ENCODE results near the gene GRHPR.

The GRHPR gene

DNA sequence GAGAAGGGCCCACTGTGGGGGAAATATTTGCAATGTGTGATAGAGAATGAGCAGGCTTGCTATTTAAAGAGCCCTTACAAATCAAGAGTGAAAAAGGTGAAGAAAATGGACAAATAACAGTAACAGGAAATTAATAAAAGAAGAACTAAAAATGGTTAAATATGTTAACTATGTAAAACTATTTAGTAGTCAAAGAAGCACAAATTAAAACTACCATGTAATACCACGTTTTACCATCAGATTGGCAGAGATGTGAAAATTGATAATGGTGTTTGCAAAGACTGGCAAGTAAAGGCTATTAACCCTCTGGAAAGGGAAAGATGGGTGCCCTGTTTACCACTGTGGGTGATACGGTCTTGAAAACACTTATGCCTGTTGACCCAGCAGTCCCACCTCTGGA is 23.2 kb upstream of the GRHPR start:
- FAIRE-seq = no peak

- no peak for FAIRE-seq
Measured at GRCh38 chr9:37404590-37404989, 17.9 kb upstream of the GRHPR start.

DNA sequence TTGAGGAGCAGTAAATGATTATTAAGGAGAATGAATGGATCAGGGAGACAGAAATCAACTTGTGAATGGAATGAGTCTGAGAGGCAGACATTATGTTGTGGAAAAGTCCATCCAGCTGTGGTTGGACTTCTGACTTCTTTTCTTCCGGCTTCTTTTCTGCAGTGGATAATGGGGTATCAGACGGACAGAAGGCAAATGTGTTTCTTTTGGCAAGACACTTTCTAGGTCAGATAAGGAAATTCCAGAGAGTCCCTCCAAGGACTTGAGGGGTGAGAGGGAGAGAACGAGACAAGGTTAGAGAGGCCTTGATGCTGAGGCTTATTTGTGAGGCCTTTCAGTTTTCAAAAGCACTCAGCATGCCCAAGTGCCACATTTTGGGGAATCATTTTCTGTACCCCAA is 17.1 kb upstream of the GRHPR start:
- no peak for FAIRE-seq

GRCh38 chr9:37405764-37406380 is 16.6 kb upstream of the GRHPR start:
- FAIRE-seq = no peak

DNA sequence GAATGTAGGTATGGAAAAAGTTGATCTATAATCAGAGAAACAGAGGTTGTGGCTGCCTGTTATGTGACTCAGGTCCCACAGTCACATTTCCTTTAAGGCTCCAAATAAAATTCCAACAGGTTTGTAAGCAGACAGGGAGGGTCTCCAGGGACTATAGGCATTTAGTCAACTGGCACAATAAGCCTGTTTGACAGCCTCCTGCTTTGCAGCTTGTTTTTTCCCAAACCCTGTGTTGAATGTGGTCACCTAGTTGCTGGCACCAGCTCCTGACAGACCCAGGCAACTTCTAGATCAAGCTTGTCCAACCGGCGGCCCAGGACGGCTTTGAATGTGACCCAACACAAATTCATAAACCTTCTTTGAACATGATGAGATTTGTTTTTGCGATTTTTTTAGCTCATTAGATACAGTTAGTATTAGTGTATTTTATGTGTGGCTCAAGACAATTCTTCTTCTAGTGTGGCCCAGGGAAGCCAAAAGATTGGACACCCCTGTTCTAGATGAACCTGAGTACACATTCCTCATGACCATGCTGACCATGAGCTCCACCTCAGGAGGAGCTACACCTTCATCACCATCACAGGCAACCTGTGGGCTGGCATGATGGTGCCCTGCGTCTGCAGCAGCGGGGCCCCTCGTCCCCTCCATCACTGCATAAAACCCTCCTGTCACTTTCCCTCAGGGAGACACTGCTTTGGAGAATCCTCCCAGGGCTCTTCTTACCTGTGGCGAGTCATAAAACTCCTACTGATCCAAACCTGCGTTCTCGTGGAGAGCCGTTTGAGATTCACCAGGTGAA is 15.7 kb upstream of the GRHPR start:
- no peak for FAIRE-seq

DNA sequence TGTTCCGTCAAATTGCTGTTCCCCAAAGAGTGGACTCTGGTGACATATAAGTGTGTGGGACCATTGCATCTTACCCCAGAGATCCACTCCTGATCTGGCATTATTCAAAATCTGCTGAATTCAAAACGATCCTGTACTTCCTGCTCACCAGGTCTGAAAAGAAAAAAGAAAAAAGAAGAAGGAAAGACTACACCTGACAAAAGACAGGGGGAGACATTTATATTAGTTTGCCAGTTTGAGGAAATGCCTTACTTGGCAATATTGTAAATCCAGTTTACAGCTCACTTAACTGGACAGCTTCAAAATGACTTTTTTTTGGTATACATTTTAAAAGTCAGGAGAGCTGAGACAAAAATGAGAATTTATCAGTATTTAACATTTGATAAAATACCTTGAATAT is 15.0 kb upstream of the GRHPR start:
- no peak for FAIRE-seq

DNA sequence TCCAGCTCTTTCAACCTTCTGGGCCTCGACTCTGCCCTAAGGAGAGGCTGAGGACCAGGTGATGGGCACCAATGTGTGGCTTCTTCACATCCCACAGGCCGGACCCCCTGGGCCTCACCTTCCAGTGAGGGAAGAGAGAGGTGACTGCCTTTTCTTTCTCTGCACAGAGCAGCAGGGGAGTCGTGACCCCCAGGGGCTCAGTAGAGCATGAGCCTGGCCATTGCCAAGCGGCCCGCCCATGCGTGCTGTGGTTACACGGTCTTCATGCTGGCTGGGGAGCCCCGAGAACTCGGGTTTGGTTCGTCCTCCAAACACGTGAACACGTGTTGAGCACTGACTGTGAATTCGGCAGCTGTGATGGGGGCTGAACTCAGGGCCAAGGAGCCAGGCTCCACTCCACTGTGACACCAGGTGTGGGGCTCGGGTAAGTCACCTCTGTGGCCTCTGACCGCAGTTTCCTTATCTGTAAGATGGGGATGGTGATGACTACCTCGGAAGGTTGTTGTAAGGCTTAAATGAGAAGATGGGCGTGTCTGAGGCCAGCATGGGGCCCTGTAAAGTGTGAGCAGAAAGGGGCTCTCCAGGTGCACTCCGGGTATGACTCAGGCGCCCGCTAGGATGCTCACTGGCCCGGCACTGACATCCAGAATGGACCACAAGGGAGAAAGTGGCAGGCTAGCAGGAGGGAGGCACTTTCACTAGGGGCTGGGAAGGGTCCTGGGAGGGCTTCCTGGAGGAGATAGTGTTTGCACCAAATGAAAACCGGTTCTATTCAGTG is 13.4 kb upstream of the GRHPR start:
- FAIRE-seq = no peak

DNA sequence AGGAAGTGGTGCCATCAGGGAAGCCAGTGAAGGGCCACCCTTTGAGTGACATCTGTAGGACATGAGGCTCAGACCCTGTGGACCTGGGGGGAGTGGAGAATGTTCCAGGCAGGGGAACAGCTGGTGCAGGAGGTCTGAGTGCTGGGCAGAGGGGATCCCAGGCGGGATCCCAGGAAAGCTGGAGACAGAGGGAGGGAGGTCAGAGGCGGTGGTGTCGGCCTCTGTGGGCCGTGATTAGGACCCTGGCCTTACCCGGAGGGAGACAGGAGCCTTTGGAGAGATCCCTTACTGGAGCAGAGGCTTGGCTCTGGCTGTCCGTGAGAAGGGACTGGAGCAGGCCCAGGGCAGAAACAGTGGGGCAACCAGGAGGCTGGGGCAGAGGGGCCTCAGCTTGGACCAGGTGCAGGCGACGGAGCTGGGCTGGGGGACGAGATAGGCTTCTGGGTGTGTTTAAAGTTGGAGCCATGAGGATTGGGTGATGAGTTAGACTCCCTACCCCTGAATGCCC is 12.1 kb upstream of the GRHPR start:
- FAIRE-seq = no peak

DNA sequence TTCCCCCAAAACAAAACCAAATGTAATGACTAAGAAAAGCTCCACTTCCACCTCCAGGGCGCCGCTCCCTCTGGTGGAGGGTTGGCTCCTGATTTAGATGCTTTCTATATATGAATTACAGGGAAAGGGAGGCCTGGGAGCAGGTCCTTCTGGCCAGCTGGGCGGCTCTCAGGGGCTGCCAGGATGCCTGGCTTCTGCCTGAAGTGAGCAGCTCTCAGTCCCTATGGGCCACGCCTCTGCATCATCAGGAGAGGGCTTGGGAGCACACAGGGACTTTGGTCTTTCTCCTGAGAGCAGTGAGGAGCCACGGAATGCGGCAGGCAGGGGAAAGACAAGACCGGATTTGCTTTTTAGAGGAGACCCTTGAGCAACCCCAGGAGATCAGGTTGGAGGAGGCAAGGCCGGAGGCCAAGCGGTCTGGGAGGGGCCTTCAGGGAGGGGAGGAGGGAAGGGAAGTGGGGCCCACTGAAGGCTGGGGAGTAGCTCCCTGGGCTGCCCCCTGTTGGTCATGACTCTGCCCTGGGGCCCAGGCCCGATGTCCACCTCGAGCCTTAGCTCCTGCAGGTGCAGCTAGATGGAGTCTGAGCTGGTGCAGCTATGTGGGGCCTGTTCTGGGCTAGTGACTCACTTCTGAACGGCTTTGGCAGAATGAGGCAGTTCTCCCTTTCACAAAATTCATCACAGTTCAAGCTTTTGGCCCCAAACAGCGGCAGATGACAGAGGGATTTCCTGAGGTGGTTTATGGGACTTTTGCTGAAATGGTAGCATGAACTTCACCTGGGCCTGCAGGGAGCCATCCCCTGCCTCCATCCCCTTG is 11.3 kb upstream of the GRHPR start:
- no peak for FAIRE-seq

DNA sequence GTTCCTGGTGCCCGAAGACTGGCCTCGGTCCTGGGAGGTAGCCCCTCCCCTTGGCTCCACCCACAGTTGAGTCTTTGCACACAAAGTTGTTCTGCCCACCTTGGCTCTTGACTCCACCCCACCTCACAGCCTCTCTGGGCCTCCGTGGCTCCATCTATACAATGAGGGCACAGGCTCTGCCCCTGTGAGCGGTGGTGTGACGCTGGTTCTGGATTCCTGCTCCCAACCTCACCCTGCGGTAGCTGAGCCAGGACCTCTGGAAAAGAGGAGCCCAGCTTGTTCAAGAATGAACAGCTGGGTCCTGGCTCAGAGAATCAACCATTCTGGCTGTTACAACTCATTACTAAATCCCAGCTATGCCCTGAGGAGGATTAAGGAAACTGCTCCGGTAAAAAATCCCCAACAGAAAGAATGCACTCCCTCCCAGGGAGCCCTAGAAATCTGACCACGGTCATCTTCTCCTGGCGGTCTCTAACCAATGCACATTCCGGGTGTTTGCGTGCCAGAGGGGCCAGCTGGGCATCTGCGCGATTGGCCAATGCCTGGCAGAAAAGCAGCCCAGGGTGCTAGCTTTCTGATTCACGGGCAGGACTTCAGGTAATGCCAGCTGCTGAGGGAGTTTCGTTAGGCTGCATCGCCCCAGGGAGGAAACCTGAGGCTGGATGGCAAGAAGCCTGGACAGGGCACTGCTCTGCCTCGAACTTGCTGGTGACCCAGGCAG is 9.9 kb upstream of the GRHPR start:
- no peak for FAIRE-seq

DNA sequence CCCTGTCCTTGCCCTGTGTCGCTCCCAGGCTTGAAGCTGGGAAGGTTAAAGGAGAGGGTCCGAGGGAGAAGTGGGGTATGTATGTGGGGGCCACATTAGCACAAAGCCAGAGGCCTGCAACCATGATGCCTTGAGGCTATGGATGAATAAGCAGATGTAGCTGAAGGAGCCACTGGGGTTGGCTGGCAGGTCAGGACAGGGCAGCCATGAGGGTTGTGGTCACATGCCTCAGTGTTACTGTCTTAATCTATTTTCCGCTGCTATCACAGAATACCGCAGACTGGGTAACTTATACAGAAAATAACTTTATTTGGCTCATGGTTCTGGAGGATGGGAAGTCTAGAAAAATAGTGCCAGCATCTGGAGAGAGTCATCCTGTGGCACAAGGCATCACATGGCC is 9.2 kb upstream of the GRHPR start:
- no peak for FAIRE-seq

GRCh38 chr9:37414503-37414943 is 8.0 kb upstream of the GRHPR start:
- FAIRE-seq = no peak

GRCh38 chr9:37415011-37415719 is 7.3 kb upstream of the GRHPR start:
- FAIRE-seq = no peak

- FAIRE-seq = no peak
Measured at GRCh38 chr9:37417252-37417803, 5.2 kb upstream of the GRHPR start.

GRCh38 chr9:37417857-37418618 is 4.5 kb upstream of the GRHPR start:
- FAIRE-seq = no peak

DNA sequence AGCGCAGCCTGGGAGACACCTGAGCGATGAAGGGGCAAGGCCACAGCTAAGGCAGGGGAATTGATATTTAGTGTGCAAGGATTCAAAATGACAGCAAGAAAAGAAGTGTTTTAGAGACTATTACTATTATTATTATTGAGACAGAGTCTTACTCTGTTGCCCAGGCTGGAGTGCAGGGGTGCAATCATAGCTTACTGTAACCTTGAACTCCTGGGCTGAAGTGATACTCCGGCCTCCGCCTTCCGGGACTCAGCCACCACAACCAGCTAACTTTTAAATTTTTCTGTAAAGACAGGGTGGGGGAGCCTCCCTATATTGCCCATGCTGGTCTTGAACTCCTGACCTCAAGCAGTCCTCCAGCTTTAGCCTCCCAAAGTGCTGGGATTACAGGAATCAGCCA is 3.3 kb upstream of the GRHPR start:
- no peak for FAIRE-seq

DNA sequence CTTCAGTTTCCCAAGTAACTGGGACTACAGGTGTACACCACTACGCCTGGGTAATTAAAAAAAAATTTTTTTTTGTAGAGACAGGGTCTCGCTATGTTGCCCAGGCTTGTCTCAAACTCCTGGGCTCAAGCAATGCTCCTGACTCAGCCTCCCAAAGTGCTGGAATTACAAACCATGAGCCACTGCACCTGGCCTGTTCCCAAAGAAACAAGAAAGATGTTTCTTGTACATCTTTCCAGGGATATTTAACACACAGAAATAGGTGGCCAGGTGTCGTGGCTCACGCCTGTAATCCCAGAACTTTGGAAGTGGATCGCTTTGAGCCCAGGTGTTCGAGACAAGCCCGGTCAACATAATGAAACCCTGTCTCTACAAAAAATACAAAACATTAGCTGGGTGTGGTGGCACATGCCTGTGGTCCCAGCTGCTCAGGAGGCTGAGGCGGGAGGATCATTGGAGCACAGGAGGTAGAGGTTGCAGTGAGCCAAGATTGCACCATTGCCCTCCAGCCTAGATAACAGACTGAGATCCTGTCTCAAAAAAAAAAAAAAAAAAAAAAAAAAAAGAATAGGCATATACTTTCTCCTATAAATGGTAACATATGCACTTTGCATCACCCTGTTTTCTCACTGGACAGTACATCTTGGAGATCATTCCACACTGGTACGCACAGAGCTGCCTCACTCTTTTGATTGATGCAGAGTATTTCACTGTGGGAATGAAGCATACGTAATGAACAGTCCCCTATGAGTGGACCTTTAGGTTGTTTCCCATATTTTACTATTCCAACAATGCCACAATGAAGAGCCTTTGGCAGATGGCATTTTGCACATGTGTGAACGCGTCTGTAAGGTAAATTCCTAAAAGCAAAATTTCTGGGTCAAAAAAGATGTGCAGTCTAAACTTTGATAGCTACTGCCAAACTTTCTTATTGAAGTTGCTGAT is 2.0 kb upstream of the GRHPR start:
- FAIRE-seq = no peak

- no peak for FAIRE-seq
Measured at GRCh38 chr9:37421914-37422288, 595 bp upstream of the GRHPR start.

DNA sequence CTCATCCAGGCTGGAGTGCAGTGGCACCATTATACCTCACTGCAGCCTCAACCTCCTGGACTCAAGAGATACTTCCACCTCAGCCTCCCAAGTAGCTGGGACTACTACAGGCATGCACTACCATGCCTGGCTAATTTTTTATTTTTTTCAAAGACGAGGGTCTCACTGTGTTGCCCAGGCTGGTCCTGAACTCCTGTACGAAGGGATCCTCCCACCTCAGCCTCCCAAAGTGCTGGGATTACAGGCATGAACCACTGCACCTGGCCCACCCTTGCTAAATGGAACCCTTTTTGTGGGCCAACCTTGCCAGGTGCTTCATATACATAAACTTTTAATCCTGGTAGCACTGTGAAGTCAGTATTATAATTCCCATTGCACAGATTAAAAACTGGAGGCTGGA is 1.0 kb downstream of the GRHPR start:
- no peak for FAIRE-seq
